Erythroblast (primary cell): Measurements from ENCODE around the gene BABAM2.
A peak's percentile ranks its signal among the peaks of the same experiment; 100 is the strongest.

Experiments
- DNase-seq, 2 experiments: peaks; one replicate each; lab custom pipeline; 2025; lab: John Stamatoyannopoulos, UW
- GATA1 ChIP-seq: IDR thresholded peaks from 2 replicates; pipeline ENCODE4 v1.6.1; 2011; ENCODE audit warnings: low read depth, mild to moderate bottlenecking, control low read depth, low read length, moderate library complexity
- POLR2A ChIP-seq: IDR thresholded peaks from 2 replicates; pipeline ENCODE4 v1.6.1; 2011; ENCODE audit warnings: mild to moderate bottlenecking, low read length

BABAM2 gene

DNA sequence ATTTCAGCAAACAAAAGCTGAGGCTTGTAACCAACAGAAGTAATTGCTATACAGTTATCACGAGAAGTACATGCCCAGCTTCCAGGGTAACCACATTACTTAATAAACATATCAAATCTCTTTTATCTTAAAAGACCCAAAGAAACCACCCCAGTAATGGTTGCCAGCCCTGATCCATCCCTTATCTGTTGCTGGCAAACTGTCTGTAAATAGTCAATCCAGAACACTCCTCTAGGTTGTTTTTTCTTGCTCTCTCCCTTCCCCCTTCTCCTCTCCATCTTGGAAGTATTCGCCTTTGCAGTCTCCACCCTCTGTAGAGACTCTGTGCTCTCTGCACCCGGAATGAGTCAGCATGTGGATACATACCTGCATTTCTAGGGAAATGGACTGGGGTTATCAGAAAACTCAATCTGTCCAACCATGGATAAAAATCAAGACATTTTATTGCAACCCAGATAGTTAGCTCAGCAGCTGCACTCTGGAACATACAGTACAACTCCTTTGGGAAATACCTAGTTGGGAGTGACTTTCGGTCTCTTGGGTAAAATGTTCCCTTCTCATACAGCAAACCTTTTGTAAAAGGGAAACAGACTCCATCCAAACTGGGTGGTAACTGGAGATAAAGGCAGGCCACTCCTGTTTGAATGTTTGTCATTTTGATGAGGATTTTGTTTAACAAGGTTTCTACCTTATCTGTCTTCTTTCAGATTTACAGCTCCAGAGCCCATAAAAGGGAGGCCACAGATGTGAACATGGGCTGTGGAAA, 378.7 kb downstream of the BABAM2 start:
- TF ChIP-seq POLR2A (no peak), GATA1 (no peak)
- peak; percentile 19 to 70 for DNase-seq

- no peak for DNase-seq
These were observed 380.1 kb downstream of the BABAM2 start for GRCh38 chr2:28270456-28271152.

GRCh38 chr2:28271231-28271918, 380.8 kb downstream of the BABAM2 start:
- no peak for TF ChIP-seq POLR2A
- TF ChIP-seq GATA1 = no peak
- no peak for DNase-seq

More at GRCh38 chr2:28270456-28271152, 380.1 kb downstream of the BABAM2 start:
- TF ChIP-seq GATA1 (no peak), POLR2A (no peak)

- no peak for TF ChIP-seq GATA1
- TF ChIP-seq POLR2A = no peak
- DNase-seq = no peak
These were observed 381.4 kb downstream of the BABAM2 start for GRCh38 chr2:28271919-28272250.

DNA sequence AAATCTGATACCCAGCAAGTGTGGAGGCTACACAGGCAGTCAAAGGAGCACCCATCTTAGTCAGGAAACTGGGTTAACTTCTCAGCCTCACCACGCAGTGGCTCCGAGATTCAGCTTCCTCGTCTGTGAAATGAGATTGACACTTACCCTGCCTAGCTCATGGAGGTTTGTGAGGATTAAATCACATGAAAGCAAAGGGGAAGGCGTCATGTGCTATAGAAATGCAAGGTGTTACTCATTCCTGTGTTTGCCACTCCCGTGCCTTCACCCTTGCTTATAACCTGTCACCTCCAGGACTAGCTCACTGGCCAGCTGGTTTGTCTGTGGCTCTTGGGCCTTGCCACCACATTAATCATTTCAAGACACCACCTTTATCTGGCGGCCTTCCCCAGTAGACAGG, 383.2 kb downstream of the BABAM2 start:
- no peak for TF ChIP-seq POLR2A
- no peak for TF ChIP-seq GATA1
- DNase-seq = no peak

GRCh38 chr2:28274911-28275685, 384.6 kb downstream of the BABAM2 start:
- TF ChIP-seq GATA1 (no peak), POLR2A (no peak)

DNA sequence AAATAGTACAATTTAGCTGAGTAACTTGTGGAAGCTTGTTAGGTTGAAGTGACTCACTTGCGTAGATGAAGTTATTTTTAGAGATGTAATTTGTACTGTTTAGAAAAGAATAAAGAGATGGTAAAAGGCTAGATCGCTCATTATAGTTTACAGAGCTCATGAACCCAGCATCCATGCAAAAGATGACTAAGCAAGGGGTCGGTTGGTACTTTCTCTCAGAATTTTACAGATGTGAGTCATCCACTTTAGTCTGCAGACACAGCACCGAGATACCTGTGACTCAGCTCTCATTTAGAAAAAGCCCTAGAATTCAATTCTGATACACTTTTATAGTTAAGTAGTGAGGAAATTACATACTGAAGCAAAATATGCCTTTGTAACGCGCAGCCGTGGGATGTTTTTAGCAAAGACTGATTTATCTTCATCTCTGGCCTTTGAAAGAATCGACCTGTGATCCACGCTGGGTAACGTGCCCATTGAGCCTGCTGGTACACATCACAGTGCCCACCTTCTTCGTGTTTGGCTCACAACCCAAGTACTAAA, 385.6 kb downstream of the BABAM2 start:
- DNase-seq = peak in 1 of 2 experiments; percentile 27
- TF ChIP-seq POLR2A (no peak), GATA1 (no peak)

More at GRCh38 chr2:28274911-28275685, 384.6 kb downstream of the BABAM2 start:
- no peak for DNase-seq

DNA sequence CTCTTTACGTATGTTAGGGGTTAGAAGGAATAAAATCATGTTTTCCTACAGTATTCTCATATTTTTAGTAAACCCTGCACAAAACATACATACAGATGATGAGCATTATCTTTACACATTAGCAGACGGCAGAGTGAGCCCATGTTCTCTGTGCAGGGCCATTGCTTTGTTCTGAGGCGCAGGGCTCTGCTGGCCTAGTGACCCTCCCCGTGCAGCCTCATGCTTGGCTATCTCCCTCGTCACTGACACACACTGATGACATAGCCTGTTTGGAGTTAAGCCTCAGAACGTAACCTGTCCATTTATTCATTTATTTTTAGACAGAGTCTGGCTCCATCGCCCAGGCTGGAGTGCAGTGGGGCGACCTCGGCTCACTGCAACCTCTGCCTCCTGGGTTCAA, 386.3 kb downstream of the BABAM2 start:
- no peak for DNase-seq
- no peak for TF ChIP-seq GATA1
- no peak for TF ChIP-seq POLR2A

GRCh38 chr2:28277466-28277865, 386.9 kb downstream of the BABAM2 start:
- TF ChIP-seq POLR2A (no peak), GATA1 (no peak)
- no peak for DNase-seq

GRCh38 chr2:28279371-28279770, 388.8 kb downstream of the BABAM2 start:
- TF ChIP-seq GATA1 (no peak), POLR2A (no peak)

GRCh38 chr2:28280619-28281018, 390.1 kb downstream of the BABAM2 start:
- DNase-seq = no peak
- TF ChIP-seq GATA1 = no peak
- no peak for TF ChIP-seq POLR2A

More at GRCh38 chr2:28279371-28279770, 388.8 kb downstream of the BABAM2 start:
- no peak for DNase-seq

- no peak for TF ChIP-seq GATA1
- TF ChIP-seq POLR2A = no peak
- no peak for DNase-seq
These were observed 391.2 kb downstream of the BABAM2 start for GRCh38 chr2:28281739-28282138.

GRCh38 chr2:28282248-28282647, 391.7 kb downstream of the BABAM2 start:
- TF ChIP-seq POLR2A (no peak), GATA1 (no peak)
- no peak for DNase-seq
